ENCODE results near the gene CNTN4.

Gene CNTN4

GRCh38 chr3:2849092-2849491, 750.4 kb downstream of the CNTN4 start:
- no peak for DNase-seq (ENCODE audit: low read depth in 2 of 3, low spot score in 1 of 3)

- no peak for DNase-seq (ENCODE audit: low read depth in 2 of 3, low spot score in 1 of 3)
These were observed 752.0 kb downstream of the CNTN4 start for GRCh38 chr3:2850701-2851100.

GRCh38 chr3:2851361-2851760, 752.7 kb downstream of the CNTN4 start:
- no peak for DNase-seq (ENCODE audit: low read depth in 2 of 3, low spot score in 1 of 3)

GRCh38 chr3:2851835-2852234, 753.2 kb downstream of the CNTN4 start:
- no peak for DNase-seq (ENCODE audit: low read depth in 2 of 3, low spot score in 1 of 3)

- no peak for DNase-seq (ENCODE audit: low read depth in 2 of 3, low spot score in 1 of 3)
These were observed 755.0 kb downstream of the CNTN4 start for GRCh38 chr3:2853651-2854050.

- no peak for DNase-seq (ENCODE audit: low read depth in 2 of 3, low spot score in 1 of 3)
These were observed 757.8 kb downstream of the CNTN4 start for GRCh38 chr3:2856138-2857133.

- DNase-seq (ENCODE audit: low read depth in 2 of 3, low spot score in 1 of 3) = no peak
These were observed 762.0 kb downstream of the CNTN4 start for GRCh38 chr3:2860626-2861025.

GRCh38 chr3:2861120-2861519, 762.5 kb downstream of the CNTN4 start:
- no peak for DNase-seq (ENCODE audit: low read depth in 2 of 3, low spot score in 1 of 3)

GRCh38 chr3:2861920-2862319, 763.3 kb downstream of the CNTN4 start:
- no peak for DNase-seq (ENCODE audit: low read depth in 2 of 3, low spot score in 1 of 3)

- no peak for DNase-seq (ENCODE audit: low read depth in 2 of 3, low spot score in 1 of 3)
These were observed 763.7 kb downstream of the CNTN4 start for GRCh38 chr3:2862366-2862765.

GRCh38 chr3:2863127-2863526, 764.5 kb downstream of the CNTN4 start:
- DNase-seq (ENCODE audit: low read depth in 2 of 3, low spot score in 1 of 3) = no peak

- DNase-seq (ENCODE audit: low read depth in 2 of 3, low spot score in 1 of 3) = no peak
These were observed 771.2 kb downstream of the CNTN4 start for GRCh38 chr3:2869905-2870304.

GRCh38 chr3:2870724-2871333, 772.2 kb downstream of the CNTN4 start:
- no peak for DNase-seq (ENCODE audit: low read depth in 2 of 3, low spot score in 1 of 3)

GRCh38 chr3:2872884-2873283, 774.2 kb downstream of the CNTN4 start:
- no peak for DNase-seq (ENCODE audit: low read depth in 2 of 3, low spot score in 1 of 3)

GRCh38 chr3:2873986-2874385, 775.3 kb downstream of the CNTN4 start:
- DNase-seq (ENCODE audit: low read depth in 2 of 3, low spot score in 1 of 3) = no peak

GRCh38 chr3:2875699-2876098, 777.0 kb downstream of the CNTN4 start:
- no peak for DNase-seq (ENCODE audit: low read depth in 2 of 3, low spot score in 1 of 3)

GRCh38 chr3:2876362-2876761, 777.7 kb downstream of the CNTN4 start:
- no peak for DNase-seq (ENCODE audit: low read depth in 2 of 3, low spot score in 1 of 3)

GRCh38 chr3:2879023-2879422, 780.4 kb downstream of the CNTN4 start:
- no peak for DNase-seq (ENCODE audit: low read depth in 2 of 3, low spot score in 1 of 3)

GRCh38 chr3:2879587-2879986, 780.9 kb downstream of the CNTN4 start:
- no peak for DNase-seq (ENCODE audit: low read depth in 2 of 3, low spot score in 1 of 3)

- DNase-seq (ENCODE audit: low read depth in 2 of 3, low spot score in 1 of 3) = no peak
These were observed 781.6 kb downstream of the CNTN4 start for GRCh38 chr3:2880218-2880756.

- DNase-seq (ENCODE audit: low read depth in 2 of 3, low spot score in 1 of 3) = no peak
These were observed 784.6 kb downstream of the CNTN4 start for GRCh38 chr3:2883283-2883682.

GRCh38 chr3:2888592-2888991, 789.9 kb downstream of the CNTN4 start:
- DNase-seq (ENCODE audit: low read depth in 2 of 3, low spot score in 1 of 3) = no peak

All from stimulated activated CD4-positive, alpha-beta T cell treated with anti-CD3 and anti-CD28 coated beads, Interleukin-12 subunit alpha, Interleukin-12 subunit beta, amount 100 ng/mL, for 48 hours (primary cell).